Endometrium (tissue), 2 donors: ENCODE results near the gene CYFIP2.

Source experiments
- FAIRE-seq: peaks from 2 replicates; lab custom pipeline; 2012; peaks lifted over from hg19 to GRCh38; lab: Jason Lieb, UNC
- donor health status: control.
- donor health status: control.

CYFIP2 gene

GRCh38 chr5:157324237-157324636 lies 58.3 kb downstream of the CYFIP2 start:
- no peak for FAIRE-seq

- no peak for FAIRE-seq
Observed at GRCh38 chr5:157326440-157327005, 60.6 kb downstream of the CYFIP2 start.

GRCh38 chr5:157327771-157328170 lies 61.8 kb downstream of the CYFIP2 start:
- no peak for FAIRE-seq

- FAIRE-seq: peak; percentile 79
Observed at GRCh38 chr5:157328277-157328912, 62.5 kb downstream of the CYFIP2 start.

DNA sequence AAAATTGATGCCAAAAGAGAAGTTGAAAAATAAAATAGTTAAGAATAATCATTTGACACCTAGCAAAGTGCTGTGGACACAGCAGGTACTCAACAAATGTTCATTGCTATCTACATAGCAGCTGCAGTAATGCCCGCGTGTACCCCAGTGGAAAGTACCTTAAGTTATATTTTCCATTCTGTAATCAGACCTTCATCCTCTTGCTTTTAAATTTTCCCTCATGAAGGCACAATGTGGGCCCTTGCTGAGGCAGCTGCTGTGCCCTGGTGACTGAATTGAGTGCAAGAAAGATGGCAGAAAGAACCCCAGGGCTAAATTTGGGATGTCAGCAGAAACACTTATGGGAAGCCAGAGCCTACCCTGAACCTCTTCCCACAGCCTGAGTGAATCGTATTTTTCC lies 65.9 kb downstream of the CYFIP2 start:
- no peak for FAIRE-seq

- FAIRE-seq: no peak
Observed at GRCh38 chr5:157335534-157336422, 69.9 kb downstream of the CYFIP2 start.

GRCh38 chr5:157336423-157336744 lies 70.5 kb downstream of the CYFIP2 start:
- no peak for FAIRE-seq

DNA sequence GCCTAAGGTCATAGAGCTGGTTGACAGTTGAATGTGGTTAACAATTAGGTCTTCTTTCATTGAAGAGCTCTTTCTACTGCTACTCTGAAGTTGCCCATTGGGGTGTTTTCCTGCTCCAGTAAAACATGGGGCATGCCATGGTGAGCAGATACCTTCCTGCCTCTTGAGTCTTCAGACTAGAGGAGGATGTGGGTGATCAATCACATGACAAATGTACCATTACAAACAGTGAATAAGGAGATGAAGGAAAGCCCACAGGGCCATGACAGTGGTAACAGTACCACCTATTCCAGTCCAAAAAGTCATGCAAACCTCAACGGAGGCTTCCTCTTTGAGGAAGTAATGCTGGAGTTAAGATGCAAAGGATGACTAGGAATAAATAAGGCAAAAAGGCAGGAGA lies 73.5 kb downstream of the CYFIP2 start:
- FAIRE-seq: no peak

GRCh38 chr5:157342822-157343402 lies 77.0 kb downstream of the CYFIP2 start:
- no peak for FAIRE-seq

DNA sequence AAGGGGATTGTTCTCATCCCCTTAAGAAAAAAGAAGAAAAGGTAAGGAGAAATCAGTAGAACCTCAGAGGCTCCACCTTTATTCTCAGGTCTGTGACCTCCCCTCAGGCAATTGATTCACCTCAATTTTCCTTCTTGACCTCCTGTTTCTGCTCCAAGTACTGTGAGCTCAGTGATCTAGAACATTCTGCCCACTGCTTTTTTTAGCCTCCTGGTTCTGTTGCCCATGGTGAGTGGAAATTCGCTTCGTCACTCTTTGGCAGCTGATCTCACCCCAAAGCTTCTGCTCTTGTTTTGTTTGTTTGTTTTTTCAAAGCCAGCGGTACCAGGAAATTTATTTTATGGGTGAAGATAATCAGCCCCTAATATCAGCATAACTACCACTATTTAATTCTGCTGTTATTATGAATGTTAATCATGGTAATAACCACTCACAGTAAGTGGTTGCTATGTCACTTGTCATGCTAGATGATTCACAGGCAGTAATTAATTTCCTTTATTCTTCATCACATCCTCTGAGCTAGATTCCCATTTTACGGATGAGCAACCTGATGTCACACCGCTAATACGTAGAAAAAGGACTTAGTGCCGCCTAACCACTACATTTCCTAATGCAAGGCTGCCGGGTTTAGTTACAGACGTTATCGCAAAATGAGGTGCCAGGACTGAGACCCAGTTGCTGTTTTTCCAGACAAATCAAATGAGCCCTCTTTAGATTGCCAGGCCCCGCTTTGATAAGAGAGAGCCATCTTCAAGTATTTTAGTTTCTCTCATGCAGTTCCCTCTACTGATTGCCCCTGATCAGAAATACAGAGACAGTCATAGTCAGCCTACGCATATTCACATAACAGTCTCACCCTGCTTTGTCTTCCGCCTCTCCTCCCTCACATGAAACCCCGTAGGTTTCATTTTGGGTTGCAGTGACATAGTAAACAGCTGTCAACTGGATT lies 78.2 kb downstream of the CYFIP2 start:
- no peak for FAIRE-seq

GRCh38 chr5:157345067-157345466 lies 79.1 kb downstream of the CYFIP2 start:
- FAIRE-seq: no peak

GRCh38 chr5:157345485-157345884 lies 79.6 kb downstream of the CYFIP2 start:
- no peak for FAIRE-seq

- no peak for FAIRE-seq
Observed at GRCh38 chr5:157347301-157348048, 81.6 kb downstream of the CYFIP2 start.

DNA sequence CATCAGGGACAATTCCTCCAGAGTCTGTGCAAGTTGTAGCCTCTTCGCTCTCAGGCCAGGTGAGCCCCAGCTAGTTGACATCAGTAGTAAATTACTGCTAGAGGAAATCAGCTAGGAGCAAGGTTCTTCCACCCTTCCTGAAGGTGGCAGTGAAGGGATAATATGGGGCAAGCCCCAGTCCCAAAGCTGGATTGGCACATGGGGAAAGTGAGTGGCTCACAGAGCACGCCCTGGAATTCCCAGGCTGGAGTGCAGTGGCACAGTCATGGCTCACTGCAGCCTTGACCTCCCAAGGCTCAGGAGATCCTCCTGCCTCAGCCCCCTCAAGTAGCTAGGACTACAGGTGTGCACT lies 82.1 kb downstream of the CYFIP2 start:
- FAIRE-seq: no peak

DNA sequence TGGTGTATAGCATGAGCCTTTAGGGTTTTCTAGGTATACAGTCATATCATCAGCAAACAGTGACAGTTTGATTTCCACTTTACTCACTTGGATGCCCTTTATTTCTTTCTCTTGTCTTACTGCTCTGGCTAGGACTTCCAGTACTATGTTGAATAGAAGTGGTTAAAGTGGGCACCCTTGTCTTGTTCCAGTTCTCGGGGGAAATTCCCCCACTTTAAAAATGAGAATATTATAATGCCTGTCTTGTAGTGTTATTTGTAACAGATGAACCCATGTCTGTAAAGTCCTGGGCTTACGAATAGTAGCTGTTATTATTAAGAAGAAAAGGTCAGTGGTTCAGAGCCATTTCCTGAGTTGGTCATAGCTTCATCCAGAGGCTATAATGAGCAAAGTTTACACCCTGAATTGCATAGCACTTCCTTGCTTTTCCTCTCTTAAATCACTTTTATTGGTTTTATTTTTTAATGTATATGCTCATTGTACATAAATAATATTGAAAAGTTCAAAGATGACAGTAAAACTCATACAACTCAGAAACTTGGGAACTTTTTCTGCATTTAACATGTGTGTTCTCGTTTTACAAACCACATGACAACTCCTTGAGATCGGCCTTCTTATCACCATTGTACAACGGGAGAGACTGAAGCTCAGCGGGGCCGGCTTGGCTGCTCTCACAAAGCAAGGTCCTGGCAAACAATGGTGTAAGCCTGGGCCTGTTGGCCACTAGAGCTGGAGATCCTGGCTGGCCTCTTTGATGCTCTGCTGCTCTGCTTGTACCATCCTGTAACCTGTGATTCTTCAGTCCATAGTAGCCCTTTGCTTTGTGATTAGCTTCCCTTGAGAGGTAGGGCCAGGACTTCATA lies 85.2 kb downstream of the CYFIP2 start:
- FAIRE-seq: no peak

GRCh38 chr5:157351802-157352092 lies 85.8 kb downstream of the CYFIP2 start:
- no peak for FAIRE-seq

DNA sequence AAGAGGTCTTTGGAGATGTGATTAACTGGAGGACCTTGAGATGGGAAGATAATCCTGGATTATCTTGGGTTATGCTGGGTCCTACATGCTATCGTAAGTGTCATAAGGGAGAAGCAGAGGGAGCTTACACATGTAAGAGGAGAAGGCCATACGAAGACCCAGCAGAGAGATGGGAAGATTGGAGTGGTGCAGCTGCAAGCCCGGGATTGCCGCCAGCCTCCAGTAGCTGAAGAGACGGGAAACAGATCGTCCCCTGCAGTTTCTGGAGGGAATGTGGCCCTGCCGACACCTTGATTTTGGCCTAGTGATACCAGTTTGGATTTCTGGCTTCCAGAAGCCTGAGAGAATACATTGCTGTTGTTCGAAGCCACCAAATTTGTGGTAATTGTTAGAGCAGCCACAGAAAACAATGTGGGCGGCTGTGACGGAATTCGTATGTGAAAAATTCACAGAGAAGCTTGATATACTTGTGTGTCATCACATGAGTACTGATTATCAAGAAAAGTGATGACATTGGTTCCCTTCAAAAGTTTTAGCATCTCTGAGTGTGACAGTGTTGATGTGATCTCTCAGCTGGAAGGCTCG lies 86.9 kb downstream of the CYFIP2 start:
- no peak for FAIRE-seq

- no peak for FAIRE-seq
Observed at GRCh38 chr5:157354800-157355199, 88.9 kb downstream of the CYFIP2 start.

- FAIRE-seq: no peak
Observed at GRCh38 chr5:157356576-157356975, 90.7 kb downstream of the CYFIP2 start.

DNA sequence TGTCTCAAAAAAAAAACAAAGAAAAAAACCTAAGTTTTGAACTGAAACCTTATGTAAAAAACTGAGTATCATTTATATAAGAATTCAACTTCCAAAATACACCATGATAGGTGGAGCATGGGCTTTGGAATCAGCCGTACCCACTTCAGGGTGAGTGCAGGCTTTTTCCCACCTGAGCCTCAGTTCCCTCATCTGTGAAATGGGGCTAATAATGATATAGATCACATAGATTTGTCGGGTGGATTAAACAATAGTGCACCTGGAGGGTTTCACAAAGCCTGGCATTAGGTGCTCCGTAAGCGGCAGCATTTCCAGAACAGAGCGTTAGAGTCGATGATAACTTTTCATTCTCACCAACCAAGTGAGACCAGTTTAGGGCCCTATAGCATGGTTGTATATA lies 91.9 kb downstream of the CYFIP2 start:
- no peak for FAIRE-seq
